GM20431 (cell line): Measurements from ENCODE around the gene SMIM44.
"Not testable (repeated sequence)": the region's sequence is repeated elsewhere in the genome, so short reads cannot be mapped to it uniquely, and the experiment has no call there.

Experiments used
- in situ Hi-C: fragments of 300-500 bp; cut with MseI, MboI; formaldehyde crosslinking; loops from one replicate; pipeline ENCODE4 v1.15.0; 2020; ENCODE audit warnings: low sequenced_read_pairs; ENCODE audit not compliant: unreplicated experiment

SMIM44 gene

GRCh38 chr19:3483226-3483628, at the start of gene SMIM44:
Gene SMIM44, minus strand, starts transcription at chr19:3483441. Its CDS starts 38 bp downstream, at chr19:3483403.
- in situ Hi-C loops: loop anchor here (5.0 kb wide), 1 partner anchor 156 kb away; no protein-coding TSS in a partner anchor

GRCh38 chr19:3533033-3533432, 49.8 kb upstream of the SMIM44 start:
- in situ Hi-C loops: no loop called here

GRCh38 chr19:3532154-3532786, 49.0 kb upstream of the SMIM44 start:
- in situ Hi-C loops: no loop called here

- in situ Hi-C loops: no loop called here
These were observed 48.5 kb upstream of the SMIM44 start for GRCh38 chr19:3531716-3532115.

DNA sequence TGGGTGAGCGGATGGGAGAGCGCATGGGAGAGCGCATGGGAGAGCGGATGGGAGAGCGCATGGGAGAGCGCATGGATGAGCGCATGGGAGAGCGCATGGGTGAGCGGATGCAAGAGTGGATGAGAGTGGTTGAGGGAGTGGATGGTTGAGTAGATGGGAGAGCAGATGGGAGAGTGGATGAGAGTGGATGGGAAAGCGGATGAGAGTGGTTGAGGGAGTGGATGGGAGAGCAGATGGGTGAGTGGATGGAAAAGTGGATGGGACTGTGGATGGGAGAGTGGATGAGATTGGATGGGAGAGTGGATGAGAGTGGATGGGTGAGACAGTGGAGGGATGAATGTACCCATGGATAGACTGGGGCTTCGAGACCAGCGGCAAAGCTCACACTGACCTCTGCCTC, 47.1 kb upstream of the SMIM44 start:
- in situ Hi-C loops: no loop called here

DNA sequence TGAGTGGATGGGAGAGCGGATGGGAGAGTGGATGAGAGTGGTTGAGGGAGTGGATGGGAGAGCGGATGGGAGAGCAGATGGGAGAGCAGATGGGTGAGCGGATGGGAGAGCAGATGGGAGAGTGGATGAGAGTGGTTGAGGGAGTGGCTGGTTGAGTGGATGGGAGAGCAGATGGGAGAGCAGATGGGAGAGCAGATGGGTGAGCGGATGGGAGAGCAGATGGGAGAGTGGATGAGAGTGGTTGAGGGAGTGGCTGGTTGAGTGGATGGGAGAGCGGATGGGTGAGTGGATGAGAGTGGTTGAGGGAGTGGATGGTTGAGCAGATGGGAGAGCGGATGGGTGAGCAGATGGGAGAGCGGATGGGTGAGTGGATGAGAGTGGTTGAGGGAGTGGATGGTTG, 46.1 kb upstream of the SMIM44 start:
- in situ Hi-C loops: not testable (repeated sequence)

GRCh38 chr19:3528539-3529211, 45.4 kb upstream of the SMIM44 start:
- in situ Hi-C loops: no loop called here

DNA sequence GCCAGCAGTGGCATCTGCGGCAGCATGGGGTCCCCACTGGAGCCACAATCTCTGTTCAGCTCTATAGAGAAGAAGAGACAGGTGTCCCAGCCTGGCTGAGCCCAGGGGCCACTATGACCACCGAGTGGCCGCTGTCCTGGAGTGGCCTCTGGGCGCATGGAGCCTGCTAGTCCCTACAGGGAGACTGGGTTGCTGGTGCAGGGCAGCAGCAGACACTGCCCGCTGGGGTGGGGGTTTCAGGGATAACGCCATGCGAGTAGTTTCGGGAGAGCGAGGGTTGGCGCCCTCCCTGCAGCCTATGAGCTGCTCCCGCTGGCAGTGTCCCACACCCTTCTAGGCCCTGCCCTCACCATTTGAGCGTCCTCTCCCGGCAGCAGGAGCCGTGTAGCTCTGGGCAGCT, 44.8 kb upstream of the SMIM44 start:
- in situ Hi-C loops: no loop called here

DNA sequence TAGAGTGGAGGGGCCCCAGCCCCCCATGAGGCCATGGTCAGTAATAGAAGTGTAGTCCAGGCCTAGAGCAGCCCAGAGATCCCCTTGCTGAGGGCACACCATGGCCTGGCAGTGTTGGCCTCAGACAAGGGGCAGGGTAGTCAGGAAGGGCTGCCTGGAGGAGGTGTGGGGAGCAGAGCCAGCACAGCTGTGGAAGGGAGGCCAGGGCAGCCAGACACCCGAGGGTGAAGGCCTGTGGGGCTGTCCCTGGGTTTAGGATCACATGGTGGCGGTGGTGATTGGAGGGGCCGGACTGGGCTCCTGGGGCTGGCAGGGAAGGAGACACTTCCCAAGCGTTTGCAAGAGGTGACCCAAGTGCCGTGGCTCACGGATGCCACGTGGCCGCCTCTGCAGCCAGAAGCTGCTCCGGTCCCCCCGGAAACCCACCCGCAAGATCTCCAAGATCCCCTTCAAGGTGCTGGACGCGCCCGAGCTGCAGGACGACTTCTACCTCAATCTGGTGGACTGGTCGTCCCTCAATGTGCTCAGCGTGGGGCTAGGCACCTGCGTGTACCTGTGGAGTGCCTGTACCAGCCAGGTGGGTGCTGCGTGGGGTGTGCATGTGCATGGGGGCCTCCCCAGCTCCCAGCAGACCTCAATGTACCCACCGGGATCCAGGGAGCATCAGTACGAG, 44.1 kb upstream of the SMIM44 start:
- in situ Hi-C loops: no loop called here

- in situ Hi-C loops: no loop called here
These were observed 43.4 kb upstream of the SMIM44 start for GRCh38 chr19:3526507-3527237.

DNA sequence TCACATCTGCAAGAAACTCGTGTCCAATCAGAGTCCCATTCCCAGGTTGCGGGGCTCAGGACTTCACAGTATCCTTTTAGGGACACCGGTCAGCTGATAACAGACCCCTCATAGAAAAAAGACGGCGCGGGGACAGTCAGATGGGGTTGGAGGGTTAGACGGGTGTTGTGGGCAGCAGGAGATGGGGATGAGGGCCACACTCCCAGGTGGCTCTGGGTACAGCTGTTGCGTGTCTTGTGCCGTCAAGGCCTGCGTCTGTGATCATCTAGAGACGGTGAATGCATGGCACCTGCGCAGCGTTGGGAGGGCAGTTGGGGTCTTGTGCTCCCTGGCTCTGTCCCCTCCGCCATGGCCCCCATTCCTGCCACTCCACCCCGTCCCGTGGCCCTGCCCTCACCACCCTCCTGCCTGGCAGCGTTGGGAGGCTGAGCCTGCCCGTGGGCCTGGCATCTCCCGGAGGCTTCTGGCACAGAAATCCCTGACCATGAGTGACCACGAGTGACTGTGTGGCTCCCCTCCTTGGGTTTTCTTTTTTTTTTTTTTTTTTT, 41.7 kb upstream of the SMIM44 start:
- in situ Hi-C loops: no loop called here

DNA sequence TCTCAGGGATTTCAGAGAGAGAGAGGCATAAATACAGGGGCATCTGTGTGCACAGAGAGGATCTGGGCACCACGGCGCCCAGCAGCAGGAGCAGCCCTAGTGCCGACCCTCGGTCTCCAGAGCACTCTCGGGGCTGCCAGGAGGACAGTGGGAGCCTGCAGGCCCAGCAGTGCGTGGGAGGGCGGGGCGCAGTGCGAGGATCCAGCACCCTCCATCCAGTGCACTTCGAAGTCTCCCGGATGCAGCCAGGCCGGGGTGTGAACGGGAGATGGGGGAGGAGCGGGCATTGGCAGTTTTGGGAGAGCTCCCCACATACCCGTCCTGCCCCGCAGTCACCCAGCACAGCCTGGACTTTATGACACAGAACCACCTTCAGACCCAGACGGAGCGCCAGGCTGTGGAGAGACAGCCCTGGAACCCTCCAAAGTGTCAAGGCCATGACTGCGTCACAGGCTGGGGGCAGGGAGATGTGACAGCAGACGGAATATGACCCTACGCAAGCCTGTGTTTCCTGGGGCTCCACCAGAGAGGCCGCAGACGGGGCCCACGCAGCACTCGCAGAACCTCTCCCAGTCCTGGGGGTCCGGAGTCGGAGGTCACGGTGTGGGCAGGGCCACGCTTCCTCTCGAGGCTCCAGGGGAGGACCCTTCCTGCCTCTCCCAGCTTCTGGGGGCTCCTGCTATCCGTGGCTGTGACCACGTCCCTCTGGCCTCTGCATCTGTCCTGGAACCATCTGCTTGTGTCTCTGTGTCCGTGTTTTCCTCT, 41.0 kb upstream of the SMIM44 start:
- in situ Hi-C loops: no loop called here

GRCh38 chr19:3523361-3524077, 40.3 kb upstream of the SMIM44 start:
- in situ Hi-C loops: no loop called here

- in situ Hi-C loops: no loop called here
These were observed 39.5 kb upstream of the SMIM44 start for GRCh38 chr19:3522421-3523360.

- in situ Hi-C loops: no loop called here
These were observed 37.8 kb upstream of the SMIM44 start for GRCh38 chr19:3521104-3521445.

GRCh38 chr19:3520166-3521103, 37.2 kb upstream of the SMIM44 start:
- in situ Hi-C loops: no loop called here

DNA sequence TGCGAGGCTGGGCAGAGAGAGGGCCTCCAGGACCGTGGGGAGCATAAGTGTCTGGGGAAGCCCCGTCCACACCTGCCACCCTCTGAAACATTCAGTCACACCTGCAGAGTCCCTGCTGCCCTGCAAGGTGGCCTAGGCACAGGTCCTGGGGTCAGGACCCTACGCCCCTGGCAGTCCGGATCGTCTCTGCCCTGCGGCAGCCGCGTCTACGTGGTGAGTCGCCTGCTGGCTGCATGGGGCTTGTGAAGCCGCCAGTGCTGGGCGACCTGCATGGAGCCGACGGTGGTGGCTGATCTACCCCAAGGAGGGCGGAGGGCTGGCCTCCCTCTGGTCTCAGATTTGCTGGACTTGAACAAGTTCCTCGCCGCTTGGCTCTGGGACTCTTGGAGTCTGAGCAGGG, 35.9 kb upstream of the SMIM44 start:
- in situ Hi-C loops: no loop called here
